Rectal smooth muscle tissue (tissue), 1 donor: ENCODE measurements around the gene MEIS1.

ENCODE experiments used
- H3K27ac ChIP-seq: one replicate; pipeline ENCODE4 v1.7.0; 2013; ENCODE audit warnings: low read depth, low read length, inconsistent platforms
- H3K27me3 ChIP-seq: one replicate; pipeline ENCODE4 v1.7.0; 2013; ENCODE audit warnings: low read length; ENCODE audit not compliant: control insufficient read depth, insufficient read depth
- H3K36me3 ChIP-seq: one replicate; pipeline ENCODE4 v1.7.0; 2013; ENCODE audit warnings: low read length; ENCODE audit not compliant: control insufficient read depth, insufficient read depth
- H3K4me1 ChIP-seq: one replicate; pipeline ENCODE4 v1.7.0; 2013; ENCODE audit warnings: low read length; ENCODE audit not compliant: control insufficient read depth, insufficient read depth
- H3K4me3 ChIP-seq: one replicate; pipeline ENCODE4 v1.7.0; 2013; ENCODE audit warnings: low read length
- H3K9ac ChIP-seq: one replicate; pipeline ENCODE4 v1.7.0; 2013; ENCODE audit warnings: low read length

The MEIS1 gene

DNA sequence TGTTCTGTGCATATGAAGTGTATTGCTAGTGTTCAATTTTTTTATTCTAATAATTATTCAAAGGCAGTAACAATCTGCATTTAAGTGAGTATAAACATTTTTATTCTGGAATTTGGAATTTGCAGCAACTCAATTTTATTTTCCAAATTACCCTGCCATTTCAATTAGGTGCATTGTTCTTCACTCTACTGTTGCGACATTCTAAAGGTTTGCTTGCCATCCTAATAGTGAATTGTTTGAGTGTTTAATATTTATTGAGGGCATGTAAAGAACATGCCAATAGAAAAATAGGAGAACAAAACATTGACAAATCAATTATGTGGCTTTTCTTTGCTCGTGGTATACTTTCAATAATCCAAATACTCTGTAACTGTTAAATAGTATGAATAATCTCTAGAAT, 18.0 kb downstream of the MEIS1 start:
- no peak overlapping the region for H3K9ac ChIP-seq
- H3K4me1 ChIP-seq: peaks cover 52% of the 10 kb centered on the region
- no peak overlapping the region for H3K27ac ChIP-seq
- peaks cover 3% of the 10 kb centered on the region for H3K36me3 ChIP-seq
- no peak overlapping the region for H3K4me3 ChIP-seq
- no peaks in the 10 kb centered on the region for H3K27me3 ChIP-seq

- peaks cover 3% of the 10 kb centered on the region for H3K36me3 ChIP-seq
- H3K27ac ChIP-seq: peak overlapping the region; percentile 41
- H3K4me1 ChIP-seq: peaks cover 55% of the 10 kb centered on the region
- no peak overlapping the region for H3K9ac ChIP-seq
- no peak overlapping the region for H3K4me3 ChIP-seq
- no peaks in the 10 kb centered on the region for H3K27me3 ChIP-seq
Observed at GRCh38 chr2:66455490-66455889, 20.6 kb downstream of the MEIS1 start.

DNA sequence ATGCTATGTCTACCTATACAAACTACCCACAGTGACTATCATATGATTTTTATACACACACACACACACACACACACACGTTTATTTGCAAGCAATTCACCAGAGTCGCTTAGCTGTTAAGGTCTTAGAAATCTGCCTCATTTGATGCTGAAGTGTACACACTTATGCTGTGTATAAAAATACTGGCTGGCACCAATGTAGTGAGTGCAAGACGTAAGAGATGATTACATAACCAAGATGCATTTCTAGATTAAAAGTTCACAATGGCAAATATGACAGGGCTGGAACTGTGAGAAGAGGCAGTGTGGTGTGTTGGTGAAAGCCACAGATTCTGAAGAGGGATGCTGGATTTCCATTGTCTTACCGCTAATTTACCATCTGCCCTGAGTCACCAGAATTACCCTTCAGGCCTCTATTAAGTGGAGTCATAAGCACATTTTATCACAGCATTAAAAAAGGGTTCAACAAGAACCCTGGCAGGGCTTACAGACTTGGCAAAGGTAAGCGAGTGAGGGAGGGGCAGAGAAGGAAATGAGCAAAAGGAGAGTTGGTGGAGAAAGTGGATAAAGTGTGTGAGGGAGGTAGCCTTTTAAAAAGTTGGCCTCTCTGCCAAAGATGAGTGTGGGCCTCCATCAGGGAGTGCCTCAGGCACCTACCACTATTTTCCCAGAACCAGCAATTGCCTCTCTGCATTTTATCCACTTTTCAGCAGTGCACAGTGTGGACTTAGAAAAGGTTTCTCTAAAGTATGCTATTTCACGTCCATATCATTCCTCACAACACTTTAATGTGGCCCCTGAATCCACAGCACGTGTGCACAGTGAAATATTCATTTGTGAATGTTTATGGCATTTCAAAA, 21.5 kb downstream of the MEIS1 start:
- Histone ChIP-seq H3K9ac (no peak overlapping the region), H3K4me3 (no peak overlapping the region), H3K27me3 (no peaks in the 10 kb centered on the region), H3K27ac (peak overlapping the region; percentile 41), H3K4me1 (peaks cover 50% of the 10 kb centered on the region), H3K36me3 (peaks cover 3% of the 10 kb centered on the region)

- Histone ChIP-seq H3K9ac (no peak overlapping the region), H3K4me3 (no peak overlapping the region), H3K27ac (no peak overlapping the region), H3K27me3 (no peaks in the 10 kb centered on the region), H3K36me3 (peaks cover 3% of the 10 kb centered on the region), H3K4me1 (peaks cover 49% of the 10 kb centered on the region)
Observed at GRCh38 chr2:66457545-66457944, 22.6 kb downstream of the MEIS1 start.

DNA sequence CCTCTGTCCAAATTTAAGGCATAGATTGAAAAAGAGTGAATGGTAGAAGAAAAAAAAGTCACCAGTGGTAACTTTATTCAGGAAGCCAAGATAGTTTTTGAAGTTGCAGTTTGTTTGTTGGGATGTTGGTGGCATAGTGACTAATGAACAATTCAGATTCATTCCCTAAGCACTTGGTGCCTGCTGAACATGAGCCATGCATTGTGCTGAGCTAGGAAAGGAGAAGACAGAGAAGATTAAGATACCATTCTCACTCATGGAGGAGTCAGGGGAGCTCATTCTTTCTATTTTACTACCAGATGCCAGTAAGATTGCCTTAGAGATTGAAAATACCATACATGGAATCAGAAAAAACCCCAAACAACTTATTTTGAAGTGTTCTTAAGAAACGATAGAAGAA, 25.1 kb downstream of the MEIS1 start:
- Histone ChIP-seq H3K4me1 (peaks cover 52% of the 10 kb centered on the region), H3K27me3 (no peaks in the 10 kb centered on the region), H3K4me3 (no peak overlapping the region), H3K9ac (no peak overlapping the region), H3K36me3 (peaks cover 3% of the 10 kb centered on the region), H3K27ac (no peak overlapping the region)

GRCh38 chr2:66461001-66461663, 26.2 kb downstream of the MEIS1 start:
- no peak overlapping the region for H3K4me3 ChIP-seq
- H3K4me1 ChIP-seq: peaks cover 49% of the 10 kb centered on the region
- H3K36me3 ChIP-seq: peaks cover 3% of the 10 kb centered on the region
- H3K27ac ChIP-seq: no peak overlapping the region
- H3K27me3 ChIP-seq: no peaks in the 10 kb centered on the region
- H3K9ac ChIP-seq: no peak overlapping the region

GRCh38 chr2:66461664-66462500, 27.0 kb downstream of the MEIS1 start:
- H3K4me1 ChIP-seq: peaks cover 47% of the 10 kb centered on the region
- H3K9ac ChIP-seq: no peak overlapping the region
- H3K4me3 ChIP-seq: no peak overlapping the region
- H3K36me3 ChIP-seq: peaks cover 3% of the 10 kb centered on the region
- no peaks in the 10 kb centered on the region for H3K27me3 ChIP-seq
- H3K27ac ChIP-seq: no peak overlapping the region

- Histone ChIP-seq H3K27me3 (no peaks in the 10 kb centered on the region), H3K4me1 (peaks cover 52% of the 10 kb centered on the region), H3K4me3 (no peak overlapping the region), H3K9ac (no peak overlapping the region), H3K36me3 (peaks cover 2% of the 10 kb centered on the region), H3K27ac (no peak overlapping the region)
Observed at GRCh38 chr2:66462501-66462825, 27.5 kb downstream of the MEIS1 start.

GRCh38 chr2:66463206-66463755, 28.4 kb downstream of the MEIS1 start:
- Histone ChIP-seq H3K36me3 (no peaks in the 10 kb centered on the region), H3K9ac (no peak overlapping the region), H3K27ac (no peak overlapping the region), H3K4me3 (no peak overlapping the region), H3K27me3 (no peaks in the 10 kb centered on the region), H3K4me1 (peaks cover 57% of the 10 kb centered on the region)

GRCh38 chr2:66464930-66465637, 30.2 kb downstream of the MEIS1 start:
- Histone ChIP-seq H3K36me3 (peaks cover 3% of the 10 kb centered on the region), H3K4me1 (peaks cover 67% of the 10 kb centered on the region), H3K27ac (peak overlapping the region; percentile 3)

GRCh38 chr2:66466433-66466832, 31.5 kb downstream of the MEIS1 start:
- H3K9ac ChIP-seq: no peak overlapping the region
- no peak overlapping the region for H3K27ac ChIP-seq
- H3K4me3 ChIP-seq: no peak overlapping the region
- H3K36me3 ChIP-seq: peaks cover 3% of the 10 kb centered on the region
- H3K4me1 ChIP-seq: peaks cover 74% of the 10 kb centered on the region
- H3K27me3 ChIP-seq: no peaks in the 10 kb centered on the region

More at GRCh38 chr2:66464930-66465637, 30.2 kb downstream of the MEIS1 start:
- Histone ChIP-seq H3K27me3 (no peaks in the 10 kb centered on the region), H3K4me3 (no peak overlapping the region), H3K9ac (no peak overlapping the region)
